K562 (cell line): ENCODE data around the gene RSRC1. TPM values are rescaled to one million over a fixed set of nuclear protein-coding genes. Genes with fewer than 3 reads are reported as not detected.

Source experiments
- ARNT ChIP-seq, 2 experiments: fragments of 450-650 bp; IDR thresholded peaks; 2 replicates each; pipeline ENCODE4 v1.6.1; 2016; ENCODE audit warnings: mild to moderate bottlenecking in 1 of 2
- ATF1 ChIP-seq, 2 experiments: fragments of 450-650 bp in 1 of 2; IDR thresholded peaks; 2 replicates each; pipeline ENCODE4 v1.6.1; 2016; ENCODE audit warnings: missing compliant biosample characterization in 1 of 2, missing genetic modification characterization in 1 of 2
- ATF3 ChIP-seq, 2 experiments: fragments of 450-650 bp in 1 of 2; sonication (generic) in 1 of 2; formaldehyde crosslinking in 1 of 2; IDR thresholded peaks in 1 of 2; conservative IDR thresholded peaks in 1 of 2; 2 replicates each; pipeline versions ENCODE4 v1.6.1 to v1.8.1; 2016 to 2023; ENCODE audit warnings: mild to moderate bottlenecking in 2 of 2, moderate library complexity in 2 of 2, inconsistent platforms in 1 of 2, missing genetic modification reagents in 1 of 2
- CBX1 ChIP-seq: sonication (generic); IDR thresholded peaks from 2 replicates; pipeline ENCODE4 v1.6.1; 2016; ENCODE audit warnings: antibody characterized with exemption, low read depth, mild to moderate bottlenecking
- CHD2 ChIP-seq: IDR thresholded peaks from 2 replicates; pipeline ENCODE4 v1.6.1; 2011; ENCODE audit warnings: low read depth, low read length
- E2F4 ChIP-seq: sonication (generic); formaldehyde crosslinking; IDR thresholded peaks from 2 replicates; pipeline ENCODE4 v1.8.0; 2022; ENCODE audit warnings: mild to moderate bottlenecking, low read depth, missing genetic modification reagents
- ELF4 ChIP-seq: fragments of 450-650 bp; formaldehyde crosslinking; IDR thresholded peaks from 2 replicates; pipeline ENCODE4 v1.4.0; 2022; ENCODE audit warnings: missing genetic modification characterization
- LCOR ChIP-seq: sonication (generic); formaldehyde crosslinking; IDR thresholded peaks from 2 replicates; pipeline ENCODE4 v1.8.0; 2022; ENCODE audit warnings: mild to moderate bottlenecking, missing genetic modification reagents
- MAFF ChIP-seq: IDR thresholded peaks from 2 replicates; pipeline ENCODE4 v1.6.1; 2012; ENCODE audit warnings: low read length, improper control_type of control experiment
- MEF2A ChIP-seq: IDR thresholded peaks from 2 replicates; pipeline ENCODE4 v1.6.1; 2011; ENCODE audit warnings: low read depth, mild to moderate bottlenecking, low read length, moderate library complexity; ENCODE audit not compliant: control insufficient read depth
- MTA2 ChIP-seq: fragments of 450-650 bp; IDR thresholded peaks from 2 replicates; pipeline ENCODE4 v1.6.1; 2016; ENCODE audit warnings: low read depth
- NRF1 ChIP-seq, 2 experiments: fragments of 450-650 bp; IDR thresholded peaks in 1 of 2; conservative IDR thresholded peaks in 1 of 2; 2 replicates each; pipeline ENCODE4 v1.6.1; 2014; ENCODE audit warnings: mild to moderate bottlenecking in 2 of 2
- POLR2G ChIP-seq: fragments of 200-400 bp; formaldehyde crosslinking; IDR thresholded peaks from 2 replicates; pipeline ENCODE4 v1.6.1; 2017; ENCODE audit warnings: low read depth, mild to moderate bottlenecking, antibody characterized with exemption, low read length, moderate library complexity
- RBBP5 ChIP-seq: fragments of 200-600 bp; sonication (generic); IDR thresholded peaks from 2 replicates; pipeline ENCODE4 v1.6.1; 2012; ENCODE audit warnings: borderline replicate concordance, mild to moderate bottlenecking, low read length, control low read depth, inconsistent platforms; ENCODE audit not compliant: insufficient read depth, poor library complexity, severe bottlenecking
- SIRT6 ChIP-seq: IDR thresholded peaks from one replicate; pipeline ENCODE4 v1.6.1; 2012; ENCODE audit warnings: low read depth, mild to moderate bottlenecking, control low read depth, inconsistent platforms, low read length, moderate library complexity
- SMARCA4 ChIP-seq: fragments of 450-650 bp; IDR thresholded peaks from 2 replicates; pipeline ENCODE4 v1.6.1; 2016
- TFAP4 ChIP-seq: sonication (generic); formaldehyde crosslinking; IDR thresholded peaks from 2 replicates; pipeline ENCODE4 v1.8.0; 2022; ENCODE audit warnings: missing genetic modification reagents, mild to moderate bottlenecking, moderate library complexity, borderline replicate concordance
- THAP7 ChIP-seq: fragments of 250-450 bp; sonication (Bioruptor Pico); IDR thresholded peaks from 2 replicates; pipeline ENCODE4 v1.5.0; 2021
- ZBTB7A ChIP-seq: IDR thresholded peaks from 2 replicates; pipeline ENCODE4 v1.6.1; 2011; ENCODE audit warnings: low read depth, mild to moderate bottlenecking, low read length, moderate library complexity, borderline replicate concordance; ENCODE audit not compliant: control insufficient read depth
- ZNF431 ChIP-seq: sonication (generic); formaldehyde crosslinking; IDR thresholded peaks from 2 replicates; pipeline ENCODE4 v1.8.0; 2022; ENCODE audit warnings: mild to moderate bottlenecking, missing genetic modification reagents
- ZNF512 ChIP-seq: IDR thresholded peaks from 2 replicates; pipeline ENCODE4 v1.6.1; 2016; ENCODE audit warnings: missing genetic modification characterization, missing compliant biosample characterization
- ZNF764 ChIP-seq: fragments of 250-450 bp; sonication (Bioruptor Pico); IDR thresholded peaks from 2 replicates; pipeline ENCODE4 v1.4.0; 2020; ENCODE audit warnings: low read depth, mild to moderate bottlenecking, moderate library complexity
- polyA plus RNA-seq, 8 experiments: library from polyadenylated mRNA; depleted of rRNA in 4 of 8; stranded (reverse) in 5 of 8; unstranded in 3 of 8; fragments of >200 nt; fragmentation: Nextera tagmentation in 2 of 8; fragmentation: Illumina TruSeq in 1 of 8; extraction: Ambion mirVana in 2 of 8; extraction: Trizol in 1 of 8; gene quantifications; 2 replicates each; pipeline versions ENCODE4 v1.2.1 to v1.2.3, GENCODE V29; 2011 to 2014; ENCODE audit warnings: inconsistent platforms in 1 of 8, missing spikeins in 1 of 8
- total RNA-seq, 7 experiments: library from RNA; depleted of rRNA in 6 of 7; stranded (reverse); fragments of >200 nt in 6 of 7; fragmentation: Illumina TruSeq in 2 of 7; extraction: Trizol in 2 of 7; gene quantifications; 2 replicates each; pipeline versions ENCODE4 v1.2.1 to v1.2.3, GENCODE V29; 2011 to 2021; ENCODE audit warnings: low replicate concordance in 1 of 7

Gene RSRC1
- total and polyA plus RNA-seq, 9 of the 15 experiments (the other 6 are each of a cell fraction or from before 2014, with no cell fraction given) = 19.3 to 128 (median 75.5) TPM

GRCh38 chr3:158570999-158571702 lies 461.3 kb downstream of the RSRC1 start, which contains the start of gene MLF1 (continued):
- TF ChIP-seq THAP7 = no peak
- TF ChIP-seq MTA2 = peak; percentile 24; the same call in 1 of the 2 replicates
- peak; percentile 58; the same call in 1 of the 2 replicates for TF ChIP-seq E2F4 (CRISPR knock-in tag)
- TF ChIP-seq SMARCA4 = 0 out of 2 replicates have a peak, but pooled peaks have one; percentile 42
- TF ChIP-seq MAFF = no peak
- TF ChIP-seq SIRT6 = no peak
- TF ChIP-seq POLR2G = peak; percentile 87
- TF ChIP-seq ATF3 (IDR thresholded peaks at IDR 0.05) = peak; percentile 95
- peak; percentile 80 for TF ChIP-seq ATF3 (CRISPR knock-in tag; conservative IDR thresholded peaks at IDR 0.05)
- TF ChIP-seq ZNF512 (tag) = peak; percentile 20; the same call in 1 of the 2 replicates
- TF ChIP-seq ZNF431 (CRISPR knock-in tag) = peak; percentile 71; the same call in 1 of the 2 replicates
- peak in 1 of 2 experiments; percentile 64; a peak in 1 of 4 replicates for TF ChIP-seq ARNT (IDR thresholded peaks at IDR 0.05)
- peak; percentile 77; the same call in 1 of the 2 replicates for TF ChIP-seq TFAP4 (CRISPR knock-in tag)
- 0 out of 2 replicates have a peak, but pooled peaks have one; percentile 21 for TF ChIP-seq ZBTB7A
- peak; percentile 81 for TF ChIP-seq RBBP5
- TF ChIP-seq ELF4 (CRISPR knock-in tag) = peak; percentile 63; the same call in 1 of the 2 replicates
- peak; percentile 76 for TF ChIP-seq CBX1
- no peak for TF ChIP-seq MEF2A
- peak; percentile 78 for TF ChIP-seq ATF1 (CRISPR knock-in tag; IDR thresholded peaks at IDR 0.05)
- peak; percentile 99 for TF ChIP-seq ATF1 (tag; IDR thresholded peaks at IDR 0.05)
- TF ChIP-seq ZNF764 (CRISPR knock-in tag) = no peak
- TF ChIP-seq NRF1 (conservative IDR thresholded peaks at IDR 0.05 in 1 of 2, IDR thresholded peaks at IDR 0.05 in 1 of 2) = peak; percentile 87 to 90
- peak; percentile 75; the same call in 1 of the 2 replicates for TF ChIP-seq LCOR (CRISPR knock-in tag)
- peak; percentile 23; the same call in 1 of the 2 replicates for TF ChIP-seq CHD2
